ENCODE data around the gene INTS6. TPM values are rescaled to one million over a fixed set of nuclear protein-coding genes. Genes with fewer than 3 reads are reported as not detected.

INTS6 gene
- total RNA-seq, 2 experiments from 2014 or later: 45.6 to 58.7 TPM

- DNase-seq (ENCODE audit: low spot score): no peak
- TF ChIP-seq EZH2phosphoT487 (IDR thresholded peaks at IDR 0.05; ENCODE audit: borderline replicate concordance, low read depth, low read length): no peak
- no peak for TF ChIP-seq CTCF (conservative IDR thresholded peaks at IDR 0.05; ENCODE audit: low read length)
- H3K79me2 ChIP-seq (ENCODE audit: insufficient read depth, low read depth, low read length): no peaks in the 10 kb centered on the region
- POLR2A ChIA-PET: no interaction called here
- no peak overlapping the region for H3K4me2 ChIP-seq (ENCODE audit: low read length)
- H3K9me3 ChIP-seq (ENCODE audit: low read length): no peaks in the 10 kb centered on the region
- intact Hi-C loops (cut with micrococcal nuclease; ENCODE audit: unreplicated experiment): no loop called here
- H3K9me2 ChIP-seq (ENCODE audit: insufficient read depth, low read length): no peaks in the 10 kb centered on the region
- no peaks in the 10 kb centered on the region for H3K4me1 ChIP-seq (ENCODE audit: insufficient read depth, low read length, poor library complexity, severe bottlenecking)
- H3K27ac ChIP-seq (ENCODE audit: low read depth, low read length, poor library complexity, severe bottlenecking): no peak overlapping the region
- no peaks in the 10 kb centered on the region for H4K20me1 ChIP-seq (ENCODE audit: insufficient read depth, low read length)
- H3K4me3 ChIP-seq (ENCODE audit: low read depth, low read length, poor library complexity, severe bottlenecking): no peak overlapping the region
- BruUV-seq (replicated peaks): no TSS peak
- CTCF ChIA-PET (ENCODE audit: unreplicated experiment): no interaction called here
- no peak overlapping the region for H2AFZ ChIP-seq (ENCODE audit: low read length)
- no peaks in the 10 kb centered on the region for H3K36me3 ChIP-seq (ENCODE audit: insufficient read depth, low read length)
Measured at GRCh38 chr13:51501592-51502152, 48.8 kb upstream of the INTS6 start.

GRCh38 chr13:51501096-51501495 lies 48.3 kb upstream of the INTS6 start:
- H3K9me3 ChIP-seq (ENCODE audit: low read length): no peaks in the 10 kb centered on the region
- no peaks in the 10 kb centered on the region for H4K20me1 ChIP-seq (ENCODE audit: insufficient read depth, low read length)
- no peak for DNase-seq (ENCODE audit: low spot score)
- no peak overlapping the region for H2AFZ ChIP-seq (ENCODE audit: low read length)
- TF ChIP-seq EZH2phosphoT487 (IDR thresholded peaks at IDR 0.05; ENCODE audit: borderline replicate concordance, low read depth, low read length): no peak
- no peak for TF ChIP-seq CTCF (conservative IDR thresholded peaks at IDR 0.05; ENCODE audit: low read length)
- no peak overlapping the region for H3K4me3 ChIP-seq (ENCODE audit: low read depth, low read length, poor library complexity, severe bottlenecking)
- CTCF ChIA-PET (ENCODE audit: unreplicated experiment): no interaction called here
- POLR2A ChIA-PET: no interaction called here
- no peak overlapping the region for H3K27ac ChIP-seq (ENCODE audit: low read depth, low read length, poor library complexity, severe bottlenecking)
- no peaks in the 10 kb centered on the region for H3K36me3 ChIP-seq (ENCODE audit: insufficient read depth, low read length)
- no peak overlapping the region for H3K4me2 ChIP-seq (ENCODE audit: low read length)
- no peaks in the 10 kb centered on the region for H3K79me2 ChIP-seq (ENCODE audit: insufficient read depth, low read depth, low read length)
- no peaks in the 10 kb centered on the region for H3K4me1 ChIP-seq (ENCODE audit: insufficient read depth, low read length, poor library complexity, severe bottlenecking)
- no TSS peak for BruUV-seq (replicated peaks)
- intact Hi-C loops (cut with micrococcal nuclease; ENCODE audit: unreplicated experiment): no loop called here
- no peaks in the 10 kb centered on the region for H3K9me2 ChIP-seq (ENCODE audit: insufficient read depth, low read length)

- Histone ChIP-seq H3K27ac (ENCODE audit: low read depth, low read length, poor library complexity, severe bottlenecking) (no peak overlapping the region), H2AFZ (ENCODE audit: low read length) (no peak overlapping the region), H4K20me1 (ENCODE audit: insufficient read depth, low read length) (no peaks in the 10 kb centered on the region), H3K36me3 (ENCODE audit: insufficient read depth, low read length) (no peaks in the 10 kb centered on the region), H3K4me2 (ENCODE audit: low read length) (no peak overlapping the region), H3K4me3 (ENCODE audit: low read depth, low read length, poor library complexity, severe bottlenecking) (no peak overlapping the region), H3K9me2 (ENCODE audit: insufficient read depth, low read length) (no peaks in the 10 kb centered on the region), H3K4me1 (ENCODE audit: insufficient read depth, low read length, poor library complexity, severe bottlenecking) (no peaks in the 10 kb centered on the region), H3K9me3 (ENCODE audit: low read length) (no peaks in the 10 kb centered on the region), H3K79me2 (ENCODE audit: insufficient read depth, low read depth, low read length) (no peaks in the 10 kb centered on the region)
- CTCF ChIA-PET (ENCODE audit: unreplicated experiment): no interaction called here
- DNase-seq (ENCODE audit: low spot score): no peak
- POLR2A ChIA-PET: no interaction called here
- TF ChIP-seq CTCF (conservative IDR thresholded peaks at IDR 0.05; ENCODE audit: low read length): no peak
- TF ChIP-seq EZH2phosphoT487 (IDR thresholded peaks at IDR 0.05; ENCODE audit: borderline replicate concordance, low read depth, low read length): no peak
- intact Hi-C loops (cut with micrococcal nuclease; ENCODE audit: unreplicated experiment): no loop called here
- no TSS peak for BruUV-seq (replicated peaks)
Measured at GRCh38 chr13:51500687-51501086, 47.9 kb upstream of the INTS6 start.

Data from OCI-LY7 (cell line).